GM06990 (cell line): Measurements from ENCODE around the gene PHYHIPL.
"Not testable (repeated sequence)": the region's sequence is repeated elsewhere in the genome, so short reads cannot be mapped to it uniquely, and the experiment has no call there.

Experiments
- DNase-seq: peaks from one replicate; pipeline ENCODE4 v3.0.0-alpha.2; 2011; ENCODE audit not compliant: insufficient read length; ENCODE audit errors: extremely low read depth
- H3K27me3 ChIP-seq: replicated peaks from 2 replicates; pipeline ENCODE4 v1.6.0; 2011; ENCODE audit warnings: low read length; ENCODE audit not compliant: control insufficient read depth, insufficient read depth
- H3K36me3 ChIP-seq: 2 replicates; pipeline ENCODE4 v1.5.1; 2011; ENCODE audit warnings: low read length; ENCODE audit not compliant: control insufficient read depth, insufficient read depth
- H3K4me3 ChIP-seq: replicated peaks from 2 replicates; pipeline ENCODE4 v1.5.1; 2011; ENCODE audit warnings: low read depth, mild to moderate bottlenecking, control low read depth, low read length
- CTCF ChIP-seq: IDR thresholded peaks from 2 replicates; pipeline ENCODE4 v1.5.1; 2011; ENCODE audit warnings: low read length, control low read depth, mild to moderate bottlenecking, inconsistent platforms; ENCODE audit not compliant: insufficient read depth, poor library complexity, severe bottlenecking

The PHYHIPL gene

GRCh38 chr10:59206204-59206720 lies 29.8 kb downstream of the PHYHIPL start:
- TF ChIP-seq CTCF, result no peak
- no peaks in the 10 kb centered on the region for H3K27me3 ChIP-seq
- H3K4me3 ChIP-seq, result no peak overlapping the region
- no peak for DNase-seq
- H3K36me3 ChIP-seq, result no peaks in the 10 kb centered on the region

GRCh38 chr10:59212301-59212798 lies 35.9 kb downstream of the PHYHIPL start:
- Histone ChIP-seq H3K27me3 (no peaks in the 10 kb centered on the region), H3K4me3 (no peak overlapping the region), H3K36me3 (no peaks in the 10 kb centered on the region)
- DNase-seq, result no peak
- no peak for TF ChIP-seq CTCF

- H3K27me3 ChIP-seq, result no peaks in the 10 kb centered on the region
- H3K36me3 ChIP-seq, result no peaks in the 10 kb centered on the region
- DNase-seq, result no peak
- no peak overlapping the region for H3K4me3 ChIP-seq
- TF ChIP-seq CTCF, result no peak
These were observed 37.7 kb downstream of the PHYHIPL start for GRCh38 chr10:59214160-59214559.

- H3K36me3 ChIP-seq, result no peaks in the 10 kb centered on the region
- DNase-seq, result no peak
- TF ChIP-seq CTCF, result no peak
- no peaks in the 10 kb centered on the region for H3K27me3 ChIP-seq
- no peak overlapping the region for H3K4me3 ChIP-seq
These were observed 39.9 kb downstream of the PHYHIPL start for GRCh38 chr10:59216178-59216869.

GRCh38 chr10:59222788-59223187 lies 46.3 kb downstream of the PHYHIPL start:
- TF ChIP-seq CTCF, result no peak
- no peak for DNase-seq
- Histone ChIP-seq H3K4me3 (no peak overlapping the region), H3K36me3 (no peaks in the 10 kb centered on the region), H3K27me3 (no peaks in the 10 kb centered on the region)

- not testable (repeated sequence) for H3K27me3 ChIP-seq, H3K36me3 ChIP-seq, DNase-seq, H3K4me3 ChIP-seq
These were observed 47.2 kb downstream of the PHYHIPL start for GRCh38 chr10:59223597-59223996.
